Liver (tissue), 9 donors: ENCODE data around the gene MYO16. TPM values are rescaled to one million over a fixed set of nuclear protein-coding genes. Genes with fewer than 3 reads are reported as not detected.

Source experiments
- DNase-seq: peaks from one replicate; pipeline ENCODE4 v3.0.0-alpha.2; 2017; ENCODE audit warnings: low spot score
- H3K27ac ChIP-seq, 2 donors: one replicate each; pipeline ENCODE4 v1.7.0; 2013; ENCODE audit warnings: inconsistent platforms in 2 of 2, low read length in 2 of 2, control low read depth in 1 of 2, low read depth in 1 of 2, mild to moderate bottlenecking in 1 of 2
- H3K27me3 ChIP-seq, 4 donors: one replicate each; pipeline versions ENCODE4 v1.6.1 to v1.7.0; 2013; ENCODE audit warnings: low read length in 3 of 4, inconsistent platforms in 1 of 4, mild to moderate bottlenecking in 1 of 4, moderate library complexity in 1 of 4; ENCODE audit not compliant: control insufficient read depth in 4 of 4, insufficient read depth in 4 of 4
- H3K36me3 ChIP-seq, 4 donors: one replicate each; pipeline versions ENCODE4 v1.6.1 to v1.7.0; 2013; ENCODE audit warnings: low read length in 3 of 4, mild to moderate bottlenecking in 3 of 4, low read depth in 1 of 4, moderate library complexity in 1 of 4; ENCODE audit not compliant: control insufficient read depth in 4 of 4, insufficient read depth in 3 of 4
- H3K4me1 ChIP-seq, 4 donors: one replicate each; pipeline versions ENCODE4 v1.6.1 to v1.7.0; 2013; ENCODE audit warnings: low read length in 3 of 4, mild to moderate bottlenecking in 3 of 4, moderate library complexity in 1 of 4; ENCODE audit not compliant: control insufficient read depth in 4 of 4, insufficient read depth in 4 of 4
- H3K4me3 ChIP-seq, 3 donors: one replicate each; pipeline versions ENCODE4 v1.6.1 to v1.7.0; 2013; ENCODE audit warnings: low read length in 3 of 3, control low read depth in 1 of 3, low read depth in 1 of 3, mild to moderate bottlenecking in 1 of 3
- H3K9ac ChIP-seq, 2 donors: one replicate each; pipeline ENCODE4 v1.7.0; 2013; ENCODE audit warnings: low read length in 2 of 2, mild to moderate bottlenecking in 2 of 2, moderate library complexity in 2 of 2, control low read depth in 1 of 2, low read depth in 1 of 2
- H3K9me3 ChIP-seq, 4 donors: one replicate each; pipeline versions ENCODE4 v1.6.1 to v1.7.0; 2013; ENCODE audit warnings: low read length in 3 of 4; ENCODE audit not compliant: control insufficient read depth in 4 of 4
- EGR1 ChIP-seq, 2 donors: IDR thresholded peaks; 2 replicates each; pipeline ENCODE4 v1.6.1; 2016 to 2018; ENCODE audit warnings: antibody characterized with exemption in 2 of 2, low read depth in 2 of 2
- FOXA1 ChIP-seq: IDR thresholded peaks from 2 replicates; pipeline ENCODE4 v1.6.1; 2016; ENCODE audit warnings: antibody characterized with exemption
- FOXA2 ChIP-seq: IDR thresholded peaks from 2 replicates; pipeline ENCODE4 v1.6.1; 2016; ENCODE audit warnings: antibody characterized with exemption
- HNF4A ChIP-seq, 2 donors: conservative IDR thresholded peaks; 2 replicates each; pipeline ENCODE4 v1.6.1; 2016; ENCODE audit warnings: antibody characterized with exemption in 2 of 2, mild to moderate bottlenecking in 2 of 2
- HNF4G ChIP-seq: IDR thresholded peaks from 2 replicates; pipeline ENCODE4 v1.6.1; 2016; ENCODE audit warnings: antibody characterized with exemption
- JUND ChIP-seq, 2 donors: IDR thresholded peaks; 2 replicates each; pipeline ENCODE4 v1.6.1; 2016; ENCODE audit warnings: antibody characterized with exemption in 2 of 2
- NR2F2 ChIP-seq: IDR thresholded peaks from 2 replicates; pipeline ENCODE4 v1.6.1; 2016; ENCODE audit warnings: antibody characterized with exemption
- RXRA ChIP-seq, 2 donors: IDR thresholded peaks; 2 replicates each; pipeline ENCODE4 v1.6.1; 2017 to 2018; ENCODE audit warnings: antibody characterized with exemption in 2 of 2, mild to moderate bottlenecking in 1 of 2
- TAF1 ChIP-seq: conservative IDR thresholded peaks from 2 replicates; pipeline ENCODE4 v1.6.1; 2016; ENCODE audit warnings: antibody characterized with exemption, mild to moderate bottlenecking
- YY1 ChIP-seq: IDR thresholded peaks from 2 replicates; pipeline ENCODE4 v1.6.1; 2016; ENCODE audit warnings: antibody characterized with exemption, mild to moderate bottlenecking
- WGBS: extraction: QIAGEN DNeasy Blood & Tissue Kit; methylation state at CpG from one replicate; pipeline ENCODE4 v1.1.7; 2013; 5-methylcytosine and 5-hydroxymethylcytosine counted together
- polyA plus RNA-seq, 2 donors: library from polyadenylated mRNA; stranded (reverse) in 1 of 2; unstranded in 1 of 2; fragments of 200-250 nt in 1 of 2; fragments of >200 nt in 1 of 2; fragmentation: Nextera tagmentation in 1 of 2; extraction: Ambion mirVana in 1 of 2; gene quantifications; one replicate each; pipeline versions ENCODE4 v1.2.1 to v1.2.3, GENCODE V29; 2013 to 2015
- total RNA-seq, 2 donors: library from RNA; depleted of rRNA; stranded (reverse); fragments of >200 nt; gene quantifications; one replicate each; pipeline ENCODE4 v1.2.3, GENCODE V29; 2014
- TF ChIP-seq, protein P1 (sequence below): IDR thresholded peaks from 2 replicates; pipeline ENCODE4 v1.6.1; 2016; ENCODE audit warnings: antibody characterized with exemption
- TF ChIP-seq, protein P2 (sequence below): IDR thresholded peaks from 2 replicates; pipeline ENCODE4 v1.6.1; 2016; ENCODE audit warnings: antibody characterized with exemption
- TF ChIP-seq, protein P3 (sequence below): IDR thresholded peaks from 2 replicates; pipeline ENCODE4 v1.6.1; 2016; ENCODE audit warnings: antibody characterized with exemption
- donor health status: healthy.
- donor health status: healthy.
- donor health status: healthy.
- donor health status: healthy.
- donor health status: healthy.

MYO16 gene
- total and polyA plus RNA-seq, 4 donors = 0.37 to 1.1 (median 0.68) TPM

DNA sequence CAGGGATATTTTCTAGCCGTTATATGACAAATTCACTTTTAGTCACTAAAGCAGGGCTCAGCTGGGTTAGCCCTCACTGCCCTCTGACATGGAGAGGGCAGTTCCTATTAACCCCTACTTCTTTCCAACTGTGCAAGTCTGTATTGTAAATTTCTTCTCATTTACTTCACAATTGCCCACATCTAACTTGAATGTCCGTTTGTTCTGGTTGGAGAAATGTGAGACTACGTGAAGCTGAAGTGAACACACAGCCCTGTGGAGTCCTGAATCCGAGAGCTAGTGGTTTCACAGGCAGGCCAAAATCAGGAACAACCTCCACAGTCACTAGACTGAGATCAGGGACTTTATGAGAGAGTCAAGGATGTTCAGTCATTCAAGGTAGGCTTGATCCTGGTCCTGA is 4.4 kb upstream of the MYO16 start:
- DNase-seq = no peak
- H3K27me3 ChIP-seq = no peaks in the 10 kb centered on the region
- H3K9ac ChIP-seq = no peak overlapping the region
- no peak overlapping the region for H3K27ac ChIP-seq
- peaks cover 0 to 7% (median 3%) of the 10 kb centered on the region in 4 donors for H3K9me3 ChIP-seq
- no peaks in the 10 kb centered on the region for H3K4me1 ChIP-seq
- 65% methylated on average over 4 of the region's 4 CpGs for WGBS
- no peak overlapping the region for H3K4me3 ChIP-seq
- TF ChIP-seq, protein P1, sequence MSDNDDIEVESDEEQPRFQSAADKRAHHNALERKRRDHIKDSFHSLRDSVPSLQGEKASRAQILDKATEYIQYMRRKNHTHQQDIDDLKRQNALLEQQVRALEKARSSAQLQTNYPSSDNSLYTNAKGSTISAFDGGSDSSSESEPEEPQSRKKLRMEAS = no peak
- TF ChIP-seq JUND (IDR thresholded peaks at IDR 0.05) (no peak), TAF1 (no peak), RXRA (IDR thresholded peaks at IDR 0.05) (no peak), YY1 (no peak), HNF4G (no peak), EGR1 (IDR thresholded peaks at IDR 0.05; ENCODE audit: low read depth in 2 of 2) (no peak), FOXA2 (no peak), NR2F2 (no peak)
- TF ChIP-seq, protein P2, sequence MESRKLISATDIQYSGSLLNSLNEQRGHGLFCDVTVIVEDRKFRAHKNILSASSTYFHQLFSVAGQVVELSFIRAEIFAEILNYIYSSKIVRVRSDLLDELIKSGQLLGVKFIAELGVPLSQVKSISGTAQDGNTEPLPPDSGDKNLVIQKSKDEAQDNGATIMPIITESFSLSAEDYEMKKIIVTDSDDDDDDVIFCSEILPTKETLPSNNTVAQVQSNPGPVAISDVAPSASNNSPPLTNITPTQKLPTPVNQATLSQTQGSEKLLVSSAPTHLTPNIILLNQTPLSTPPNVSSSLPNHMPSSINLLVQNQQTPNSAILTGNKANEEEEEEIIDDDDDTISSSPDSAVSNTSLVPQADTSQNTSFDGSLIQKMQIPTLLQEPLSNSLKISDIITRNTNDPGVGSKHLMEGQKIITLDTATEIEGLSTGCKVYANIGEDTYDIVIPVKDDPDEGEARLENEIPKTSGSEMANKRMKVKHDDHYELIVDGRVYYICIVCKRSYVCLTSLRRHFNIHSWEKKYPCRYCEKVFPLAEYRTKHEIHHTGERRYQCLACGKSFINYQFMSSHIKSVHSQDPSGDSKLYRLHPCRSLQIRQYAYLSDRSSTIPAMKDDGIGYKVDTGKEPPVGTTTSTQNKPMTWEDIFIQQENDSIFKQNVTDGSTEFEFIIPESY = no peak
- no peaks in the 10 kb centered on the region for H3K36me3 ChIP-seq

DNA sequence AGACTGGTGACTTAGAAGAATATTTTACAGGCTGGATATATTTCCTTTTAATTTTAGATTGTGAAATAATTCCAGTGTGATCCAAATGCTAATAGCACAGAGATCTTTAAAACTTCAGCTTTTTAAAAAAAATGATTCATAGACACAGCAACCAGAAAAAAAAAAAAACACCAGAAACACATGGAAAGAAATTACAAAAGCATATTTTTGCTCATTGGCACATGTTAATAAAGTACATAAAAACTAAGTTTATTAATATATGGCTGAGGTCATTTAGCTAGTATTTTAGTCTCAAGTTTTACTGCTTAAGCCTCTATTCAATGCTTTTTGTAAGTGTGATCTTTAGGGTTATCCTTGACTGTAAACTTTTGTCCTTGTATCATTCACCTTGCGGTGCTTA is 577 bp downstream of the MYO16 start:
- Histone ChIP-seq H3K27ac (no peak overlapping the region), H3K9ac (no peak overlapping the region), H3K9me3 (peaks cover 0 to 6% (median 3%) of the 10 kb centered on the region in 4 donors), H3K27me3 (no peaks in the 10 kb centered on the region), H3K36me3 (no peaks in the 10 kb centered on the region), H3K4me1 (no peaks in the 10 kb centered on the region), H3K4me3 (no peak overlapping the region)
- TF ChIP-seq, protein P3, sequence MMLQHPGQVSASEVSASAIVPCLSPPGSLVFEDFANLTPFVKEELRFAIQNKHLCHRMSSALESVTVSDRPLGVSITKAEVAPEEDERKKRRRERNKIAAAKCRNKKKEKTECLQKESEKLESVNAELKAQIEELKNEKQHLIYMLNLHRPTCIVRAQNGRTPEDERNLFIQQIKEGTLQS = no peak
- TF ChIP-seq EGR1 (IDR thresholded peaks at IDR 0.05; ENCODE audit: low read depth in 2 of 2) (no peak), RXRA (IDR thresholded peaks at IDR 0.05) (no peak), TAF1 (no peak), FOXA2 (no peak), YY1 (no peak)
- TF ChIP-seq, protein P2 = no peak
- TF ChIP-seq, protein P1 = no peak
- 87% methylated on average over 1 of the region's 1 CpG for WGBS
- no peak for DNase-seq

DNA sequence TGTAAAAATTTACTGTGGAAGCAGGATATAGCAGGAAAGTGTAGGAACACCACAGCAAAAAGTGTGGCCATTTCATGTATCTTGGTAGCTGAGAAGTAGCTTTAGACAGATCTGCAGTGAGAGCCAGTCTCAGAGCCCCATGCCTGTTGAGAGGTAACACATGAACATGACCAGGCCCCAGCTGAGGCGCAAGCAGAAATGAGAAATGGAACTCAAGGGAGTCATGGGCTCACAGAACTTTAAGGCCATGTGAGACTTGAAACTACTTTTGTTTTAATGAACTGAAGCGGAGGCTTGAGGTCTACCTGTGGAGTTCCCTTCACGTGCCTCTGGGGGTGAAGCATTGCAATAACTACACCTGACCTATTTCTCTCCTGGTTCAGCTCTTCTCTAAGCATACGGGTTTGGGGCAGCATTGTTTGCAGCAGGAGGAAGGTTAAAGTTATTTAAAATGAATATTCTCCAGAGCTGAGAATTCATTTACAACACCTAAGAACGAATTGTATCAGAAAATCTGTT is 3.3 kb downstream of the MYO16 start:
- Histone ChIP-seq H3K36me3 (no peaks in the 10 kb centered on the region), H3K4me1 (no peaks in the 10 kb centered on the region), H3K9me3 (peaks cover 0 to 3% (median 0%) of the 10 kb centered on the region in 4 donors), H3K27ac (no peak overlapping the region), H3K9ac (no peak overlapping the region), H3K4me3 (no peak overlapping the region), H3K27me3 (no peaks in the 10 kb centered on the region)
- TF ChIP-seq HNF4A (conservative IDR thresholded peaks at IDR 0.05) (no peak), FOXA2 (no peak), JUND (IDR thresholded peaks at IDR 0.05) (no peak), FOXA1 (no peak), YY1 (no peak)
- TF ChIP-seq, protein P3 = no peak
- no peak for DNase-seq
- WGBS = 65% methylated on average over 5 of the region's 5 CpGs
